Panc1 (cell line): ENCODE results near the gene FOXK2.
"Not testable (repeated sequence)": the region's sequence is repeated elsewhere in the genome, so short reads cannot be mapped to it uniquely, and the experiment has no call there.

Source experiments
- CTCF ChIP-seq: fragments of 450-650 bp; IDR thresholded peaks from 2 replicates; pipeline ENCODE4 v1.5.1; 2017; ENCODE audit warnings: mild to moderate bottlenecking
- POLR2AphosphoS5 ChIP-seq: IDR thresholded peaks from 2 replicates; pipeline ENCODE4 v1.6.1; 2012; ENCODE audit warnings: mild to moderate bottlenecking, low read depth, low read length, moderate library complexity
- TCF7L2 ChIP-seq: IDR thresholded peaks from 2 replicates; pipeline ENCODE4 v1.6.1; 2011; ENCODE audit warnings: mild to moderate bottlenecking, low read depth, low read length, inconsistent platforms
- TF ChIP-seq, protein P1 (sequence below), 2 experiments: IDR thresholded peaks; 2 replicates each; pipeline ENCODE4 v1.6.1; 2011 to 2012; ENCODE audit warnings: low read depth in 2 of 2, control low read depth in 1 of 2, low read length in 1 of 2, mild to moderate bottlenecking in 1 of 2, moderate library complexity in 1 of 2; ENCODE audit not compliant: insufficient read depth in 1 of 2

- TF ChIP-seq TCF7L2, CTCF, POLR2AphosphoS5: not testable (repeated sequence)
- TF ChIP-seq, protein P1, sequence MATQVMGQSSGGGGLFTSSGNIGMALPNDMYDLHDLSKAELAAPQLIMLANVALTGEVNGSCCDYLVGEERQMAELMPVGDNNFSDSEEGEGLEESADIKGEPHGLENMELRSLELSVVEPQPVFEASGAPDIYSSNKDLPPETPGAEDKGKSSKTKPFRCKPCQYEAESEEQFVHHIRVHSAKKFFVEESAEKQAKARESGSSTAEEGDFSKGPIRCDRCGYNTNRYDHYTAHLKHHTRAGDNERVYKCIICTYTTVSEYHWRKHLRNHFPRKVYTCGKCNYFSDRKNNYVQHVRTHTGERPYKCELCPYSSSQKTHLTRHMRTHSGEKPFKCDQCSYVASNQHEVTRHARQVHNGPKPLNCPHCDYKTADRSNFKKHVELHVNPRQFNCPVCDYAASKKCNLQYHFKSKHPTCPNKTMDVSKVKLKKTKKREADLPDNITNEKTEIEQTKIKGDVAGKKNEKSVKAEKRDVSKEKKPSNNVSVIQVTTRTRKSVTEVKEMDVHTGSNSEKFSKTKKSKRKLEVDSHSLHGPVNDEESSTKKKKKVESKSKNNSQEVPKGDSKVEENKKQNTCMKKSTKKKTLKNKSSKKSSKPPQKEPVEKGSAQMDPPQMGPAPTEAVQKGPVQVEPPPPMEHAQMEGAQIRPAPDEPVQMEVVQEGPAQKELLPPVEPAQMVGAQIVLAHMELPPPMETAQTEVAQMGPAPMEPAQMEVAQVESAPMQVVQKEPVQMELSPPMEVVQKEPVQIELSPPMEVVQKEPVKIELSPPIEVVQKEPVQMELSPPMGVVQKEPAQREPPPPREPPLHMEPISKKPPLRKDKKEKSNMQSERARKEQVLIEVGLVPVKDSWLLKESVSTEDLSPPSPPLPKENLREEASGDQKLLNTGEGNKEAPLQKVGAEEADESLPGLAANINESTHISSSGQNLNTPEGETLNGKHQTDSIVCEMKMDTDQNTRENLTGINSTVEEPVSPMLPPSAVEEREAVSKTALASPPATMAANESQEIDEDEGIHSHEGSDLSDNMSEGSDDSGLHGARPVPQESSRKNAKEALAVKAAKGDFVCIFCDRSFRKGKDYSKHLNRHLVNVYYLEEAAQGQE (IDR thresholded peaks at IDR 0.05; ENCODE audit: insufficient read depth in 1 of 2, low read depth in 2 of 2, low read length in 1 of 2) = not testable (repeated sequence)
These were observed 17.7 kb downstream of the FOXK2 start for GRCh38 chr17:82537228-82537627.
